Thoracic aorta (tissue), 2 donors: ENCODE measurements around the gene CCR6. TPM values are rescaled to one million over a fixed set of nuclear protein-coding genes. Genes with fewer than 3 reads are reported as not detected.

Source experiments
- ATAC-seq: fragments of 150-250 bp; one replicate; pipeline ENCODE4 v1.8.0; 2017; ENCODE audit warnings: low read depth; ENCODE audit not compliant: insufficient number of reproducible peaks, low FRiP score
- DNase-seq: peaks from one replicate; pipeline ENCODE4 v3.0.0-alpha.2; 2020; ENCODE audit warnings: low spot score
- H3K27ac ChIP-seq, 2 donors: fragments of 200-600 bp; sonication (generic); 1 replicate in 1 of 2; 2 replicates in 1 of 2; pipeline ENCODE4 v1.5.1; 2016; ENCODE audit warnings: mild to moderate bottlenecking in 2 of 2, moderate library complexity in 2 of 2
- H3K27me3 ChIP-seq: fragments of 200-600 bp; sonication (generic); replicated peaks from 2 replicates; pipeline ENCODE4 v1.6.0; 2016; ENCODE audit warnings: mild to moderate bottlenecking; ENCODE audit not compliant: insufficient read depth
- H3K36me3 ChIP-seq: fragments of 200-600 bp; sonication (generic); one replicate; pipeline ENCODE4 v1.5.1; 2016
- H3K4me1 ChIP-seq, 2 donors: fragments of 200-600 bp; sonication (generic); 1 replicate in 1 of 2; 2 replicates in 1 of 2; pipeline versions ENCODE4 v1.5.1 to v1.6.0; 2016; ENCODE audit warnings: low read depth in 2 of 2, mild to moderate bottlenecking in 1 of 2; ENCODE audit not compliant: control insufficient read depth in 1 of 2
- H3K4me3 ChIP-seq: fragments of 200-600 bp; sonication (generic); 2 replicates; pipeline ENCODE4 v1.5.1; 2016; ENCODE audit warnings: mild to moderate bottlenecking
- H3K9me3 ChIP-seq: fragments of 200-600 bp; sonication (generic); 2 replicates; pipeline ENCODE4 v1.5.1; 2016
- CTCF ChIP-seq: fragments of 200-600 bp; sonication (generic); IDR thresholded peaks from one replicate; pipeline ENCODE4 v1.5.1; 2019; ENCODE audit warnings: antibody characterized with exemption
- total RNA-seq, 2 donors: library from RNA; depleted of rRNA; stranded (reverse); fragments of >200 nt; gene quantifications; one replicate each; pipeline versions ENCODE4 v1.1.0 to v1.2.3, GENCODE V29; 2016

Gene CCR6
- total RNA-seq, 2 donors from 2014 or later, result not detected

- TF ChIP-seq CTCF, result no peak
- DNase-seq (no peak), ATAC-seq (no peak)
- Histone ChIP-seq H3K4me3 (no peak overlapping the region), H3K4me1 (no peaks in the 10 kb centered on the region), H3K27me3 (no peaks in the 10 kb centered on the region), H3K27ac (no peak overlapping the region), H3K9me3 (no peaks in the 10 kb centered on the region), H3K36me3 (no peaks in the 10 kb centered on the region)
Observed at GRCh38 chr6:167145461-167145860, 22.6 kb downstream of the CCR6 start.

GRCh38 chr6:167146135-167146534, 23.2 kb downstream of the CCR6 start:
- Histone ChIP-seq H3K4me3 (no peak overlapping the region), H3K9me3 (no peaks in the 10 kb centered on the region), H3K27me3 (no peaks in the 10 kb centered on the region), H3K27ac (no peak overlapping the region), H3K36me3 (no peaks in the 10 kb centered on the region), H3K4me1 (no peaks in the 10 kb centered on the region)
- TF ChIP-seq CTCF, result no peak
- no peak for DNase-seq
- no peak for ATAC-seq

- Histone ChIP-seq H3K4me3 (no peak overlapping the region), H3K36me3 (no peaks in the 10 kb centered on the region), H3K27ac (no peak overlapping the region), H3K27me3 (no peaks in the 10 kb centered on the region), H3K9me3 (no peaks in the 10 kb centered on the region), H3K4me1 (no peaks in the 10 kb centered on the region)
- ATAC-seq (no peak), DNase-seq (no peak)
- no peak for TF ChIP-seq CTCF
Observed at GRCh38 chr6:167146977-167147376, 24.1 kb downstream of the CCR6 start.

GRCh38 chr6:167148021-167148420, 25.1 kb downstream of the CCR6 start:
- no peaks in the 10 kb centered on the region for H3K36me3 ChIP-seq
- no peak for TF ChIP-seq CTCF
- H3K4me1 ChIP-seq, result no peaks in the 10 kb centered on the region
- no peak overlapping the region for H3K27ac ChIP-seq
- H3K9me3 ChIP-seq, result no peaks in the 10 kb centered on the region
- DNase-seq (no peak), ATAC-seq (no peak)
- no peak overlapping the region for H3K4me3 ChIP-seq
- H3K27me3 ChIP-seq, result no peaks in the 10 kb centered on the region

- H3K27ac ChIP-seq, result no peak overlapping the region
- H3K4me3 ChIP-seq, result no peak overlapping the region
- TF ChIP-seq CTCF, result no peak
- DNase-seq (no peak), ATAC-seq (no peak)
- H3K4me1 ChIP-seq, result no peaks in the 10 kb centered on the region
- no peaks in the 10 kb centered on the region for H3K27me3 ChIP-seq
- no peaks in the 10 kb centered on the region for H3K9me3 ChIP-seq
- H3K36me3 ChIP-seq, result no peaks in the 10 kb centered on the region
Observed at GRCh38 chr6:167148997-167149396, 26.1 kb downstream of the CCR6 start.
